ENCODE results near the gene BEGAIN. TPM values are rescaled to one million over a fixed set of nuclear protein-coding genes. Genes with fewer than 3 reads are reported as not detected.

The BEGAIN gene
- total RNA-seq, 3 donors from 2014 or later (not counting 1 experiment from before 2014, with no cell fraction given) = 0.11 to 1.3 TPM; not detected in 1

DNA sequence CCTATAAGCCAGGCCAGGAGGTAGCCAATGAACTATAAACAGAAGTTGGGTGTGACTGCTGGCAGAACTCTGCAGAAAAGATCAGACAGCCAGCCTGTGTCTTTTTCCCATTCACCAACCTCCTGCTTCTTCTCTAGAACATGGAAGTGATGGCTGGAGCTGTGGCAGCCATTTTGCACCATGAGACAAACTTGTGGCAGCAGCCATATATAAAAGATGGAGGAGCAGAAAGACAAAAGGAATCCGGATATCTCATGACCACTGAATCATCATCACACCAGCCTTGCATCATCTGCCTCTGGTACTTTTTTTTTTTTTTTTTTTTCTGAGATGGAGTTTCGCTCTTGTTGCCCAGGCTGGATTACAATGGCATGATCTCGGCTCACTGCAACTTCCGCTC is 8.7 kb downstream of the BEGAIN start:
- Mint-ChIP-seq H3K9me3 (no peaks in the 10 kb centered on the region), H3K27me3 (ENCODE audit: low read depth in 2 of 2) (peaks cover 0 to 8% of the 10 kb centered on the region in 2 donors), H3K4me1 (no peaks in the 10 kb centered on the region), H3K4me3 (no peak overlapping the region), H3K36me3 (no peaks in the 10 kb centered on the region), H3K27ac (no peak overlapping the region)
- Histone ChIP-seq H3K4me3 (ENCODE audit: low read length) (no peak overlapping the region), H3K27me3 (ENCODE audit: control insufficient read depth, insufficient read depth, low read length) (no peaks in the 10 kb centered on the region), H3K36me3 (ENCODE audit: control insufficient read depth, insufficient read depth, low read length) (no peaks in the 10 kb centered on the region), H3K9me3 (ENCODE audit: control insufficient read depth, insufficient read depth, low read length) (peaks cover 4% of the 10 kb centered on the region), H3K27ac (ENCODE audit: low read length) (no peak overlapping the region), H3K4me1 (ENCODE audit: control insufficient read depth, insufficient read depth, low read length) (no peaks in the 10 kb centered on the region)
- ATAC-seq (no peak), DNase-seq (no peak)
- intact Hi-C loops (cut with micrococcal nuclease) = no loop called here
- TF ChIP-seq, protein P1, sequence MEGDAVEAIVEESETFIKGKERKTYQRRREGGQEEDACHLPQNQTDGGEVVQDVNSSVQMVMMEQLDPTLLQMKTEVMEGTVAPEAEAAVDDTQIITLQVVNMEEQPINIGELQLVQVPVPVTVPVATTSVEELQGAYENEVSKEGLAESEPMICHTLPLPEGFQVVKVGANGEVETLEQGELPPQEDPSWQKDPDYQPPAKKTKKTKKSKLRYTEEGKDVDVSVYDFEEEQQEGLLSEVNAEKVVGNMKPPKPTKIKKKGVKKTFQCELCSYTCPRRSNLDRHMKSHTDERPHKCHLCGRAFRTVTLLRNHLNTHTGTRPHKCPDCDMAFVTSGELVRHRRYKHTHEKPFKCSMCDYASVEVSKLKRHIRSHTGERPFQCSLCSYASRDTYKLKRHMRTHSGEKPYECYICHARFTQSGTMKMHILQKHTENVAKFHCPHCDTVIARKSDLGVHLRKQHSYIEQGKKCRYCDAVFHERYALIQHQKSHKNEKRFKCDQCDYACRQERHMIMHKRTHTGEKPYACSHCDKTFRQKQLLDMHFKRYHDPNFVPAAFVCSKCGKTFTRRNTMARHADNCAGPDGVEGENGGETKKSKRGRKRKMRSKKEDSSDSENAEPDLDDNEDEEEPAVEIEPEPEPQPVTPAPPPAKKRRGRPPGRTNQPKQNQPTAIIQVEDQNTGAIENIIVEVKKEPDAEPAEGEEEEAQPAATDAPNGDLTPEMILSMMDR (IDR thresholded peaks at IDR 0.05) = no peak
- WGBS (ENCODE audit: insufficient coverage) = 98% methylated on average over 4 of the region's 4 CpGs

DNA sequence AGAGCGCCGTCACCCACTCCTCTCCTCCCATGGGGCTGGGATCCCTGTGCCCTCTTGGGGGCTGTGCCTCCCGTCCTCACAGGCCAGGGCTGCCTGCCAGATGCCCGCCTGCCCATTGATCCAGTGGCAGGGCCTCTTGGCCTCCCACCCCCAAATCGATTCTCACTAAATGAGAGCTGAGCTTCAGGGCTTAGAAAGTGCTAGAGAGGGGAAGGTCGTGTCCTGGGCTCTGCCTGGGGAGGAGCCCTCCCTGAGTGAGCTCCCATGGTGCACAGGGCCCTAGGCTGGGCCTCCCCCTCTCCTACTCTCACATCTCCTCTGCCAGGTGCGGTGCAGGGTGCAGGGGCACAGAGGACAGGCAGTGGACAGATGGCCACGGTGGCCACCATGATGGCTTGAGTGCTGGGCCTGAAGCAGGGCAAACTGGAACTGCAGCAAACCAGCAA is 9.2 kb downstream of the BEGAIN start:
- peaks cover 2% of the 10 kb centered on the region for H3K27me3 ChIP-seq (ENCODE audit: control insufficient read depth, insufficient read depth, low read length)
- H3K4me1 ChIP-seq (ENCODE audit: control insufficient read depth, insufficient read depth, low read length) = no peaks in the 10 kb centered on the region
- H3K9me3 ChIP-seq (ENCODE audit: control insufficient read depth, insufficient read depth, low read length) = peaks cover 4% of the 10 kb centered on the region
- no peaks in the 10 kb centered on the region for H3K36me3 Mint-ChIP-seq
- H3K36me3 ChIP-seq (ENCODE audit: control insufficient read depth, insufficient read depth, low read length) = no peaks in the 10 kb centered on the region
- WGBS (ENCODE audit: insufficient coverage) = 87% methylated on average over 8 of the region's 8 CpGs
- no peak overlapping the region for H3K4me3 Mint-ChIP-seq
- H3K27ac ChIP-seq (ENCODE audit: low read length) = no peak overlapping the region
- DNase-seq (no peak), ATAC-seq (no peak)
- H3K27me3 Mint-ChIP-seq (ENCODE audit: low read depth in 2 of 2) = peaks cover 0 to 7% of the 10 kb centered on the region in 2 donors
- TF ChIP-seq, protein P1 (IDR thresholded peaks at IDR 0.05) = no peak
- peaks cover 0 to 1% of the 10 kb centered on the region in 2 donors for H3K4me1 Mint-ChIP-seq
- H3K27ac Mint-ChIP-seq = no peak overlapping the region
- no peaks in the 10 kb centered on the region for H3K9me3 Mint-ChIP-seq
- H3K4me3 ChIP-seq (ENCODE audit: low read length) = no peak overlapping the region
- intact Hi-C loops (cut with micrococcal nuclease) = no loop called here

DNA sequence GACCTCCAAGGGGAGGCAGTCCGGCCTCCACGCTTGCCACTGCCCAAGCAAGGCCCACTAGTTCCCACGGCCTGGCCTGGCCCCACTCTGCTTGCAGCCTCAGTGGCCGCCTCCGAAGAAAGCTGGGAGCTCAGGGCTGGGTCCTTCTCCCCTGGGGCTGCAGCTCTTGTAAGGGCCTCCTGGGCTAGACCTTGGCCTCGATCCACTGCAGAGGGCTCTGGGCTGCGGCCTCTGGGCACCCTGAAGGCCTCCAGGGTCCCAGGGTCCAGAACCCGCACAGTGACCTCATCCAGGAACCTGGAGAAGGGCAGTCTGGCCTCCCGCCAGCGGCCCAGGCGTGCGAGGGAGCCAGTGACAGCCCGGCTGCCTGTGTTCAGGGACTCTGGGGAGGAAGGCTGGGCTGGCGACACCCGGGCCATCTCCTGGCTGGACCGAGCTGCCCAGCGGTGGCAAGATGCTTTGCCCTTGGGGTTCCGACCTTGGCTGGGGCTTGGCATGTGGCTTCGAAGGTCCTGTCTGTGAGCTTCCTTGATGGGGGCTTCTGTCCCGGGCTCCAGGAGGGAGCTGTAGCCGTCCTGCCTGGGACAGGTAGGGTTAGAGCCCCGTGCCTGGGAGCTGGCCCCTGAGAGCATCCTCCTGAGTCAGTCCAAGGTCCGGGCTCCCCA is 9.8 kb downstream of the BEGAIN start:
- ATAC-seq = no peak
- intact Hi-C loops (cut with micrococcal nuclease) = no loop called here
- peaks cover 5 to 9% of the 10 kb centered on the region in 2 donors for H3K27me3 Mint-ChIP-seq (ENCODE audit: low read depth in 2 of 2)

More for the DNA sequence above, 9.8 kb downstream of the BEGAIN start:
- no peak overlapping the region for H3K4me3 Mint-ChIP-seq
- H3K4me3 ChIP-seq (ENCODE audit: low read length) = no peak overlapping the region
- H3K36me3 ChIP-seq (ENCODE audit: control insufficient read depth, insufficient read depth, low read length) = no peaks in the 10 kb centered on the region
- H3K4me1 Mint-ChIP-seq = peaks cover 0 to 7% of the 10 kb centered on the region in 2 donors
- no peak overlapping the region for H3K27ac ChIP-seq (ENCODE audit: low read length)
- peaks cover under 1% of the 10 kb centered on the region for H3K4me1 ChIP-seq (ENCODE audit: control insufficient read depth, insufficient read depth, low read length)
- 90% methylated on average over 23 of the region's 23 CpGs for WGBS (ENCODE audit: insufficient coverage)
- no peak overlapping the region for H3K27ac Mint-ChIP-seq
- DNase-seq = no peak
- peaks cover 2% of the 10 kb centered on the region for H3K27me3 ChIP-seq (ENCODE audit: control insufficient read depth, insufficient read depth, low read length)
- no peaks in the 10 kb centered on the region for H3K36me3 Mint-ChIP-seq
- H3K9me3 ChIP-seq (ENCODE audit: control insufficient read depth, insufficient read depth, low read length) = peaks cover 4% of the 10 kb centered on the region
- TF ChIP-seq, protein P1 (IDR thresholded peaks at IDR 0.05) = no peak
- H3K9me3 Mint-ChIP-seq = no peaks in the 10 kb centered on the region

Measured in natural killer cell (primary cell).